Tibial nerve (tissue), 3 donors: Measurements from ENCODE around the gene UNC45B.

Experiments
- POLR2A ChIP-seq, 2 donors: fragments of 450-650 bp; IDR thresholded peaks; one replicate each; pipeline ENCODE4 v1.6.1; 2017; ENCODE audit warnings: antibody characterized with exemption in 2 of 2, mild to moderate bottlenecking in 2 of 2, moderate library complexity in 2 of 2
- TF ChIP-seq, protein P1 (sequence below), 5 experiments: fragments of 200-600 bp in 3 of 5; fragments of 450-650 bp in 2 of 5; sonication (generic) in 3 of 5; IDR thresholded peaks; one replicate each; pipeline ENCODE4 v1.5.1; 2016 to 2019; ENCODE audit warnings: antibody characterized with exemption in 5 of 5, mild to moderate bottlenecking in 3 of 5, moderate library complexity in 2 of 5

- TF ChIP-seq, protein P1, sequence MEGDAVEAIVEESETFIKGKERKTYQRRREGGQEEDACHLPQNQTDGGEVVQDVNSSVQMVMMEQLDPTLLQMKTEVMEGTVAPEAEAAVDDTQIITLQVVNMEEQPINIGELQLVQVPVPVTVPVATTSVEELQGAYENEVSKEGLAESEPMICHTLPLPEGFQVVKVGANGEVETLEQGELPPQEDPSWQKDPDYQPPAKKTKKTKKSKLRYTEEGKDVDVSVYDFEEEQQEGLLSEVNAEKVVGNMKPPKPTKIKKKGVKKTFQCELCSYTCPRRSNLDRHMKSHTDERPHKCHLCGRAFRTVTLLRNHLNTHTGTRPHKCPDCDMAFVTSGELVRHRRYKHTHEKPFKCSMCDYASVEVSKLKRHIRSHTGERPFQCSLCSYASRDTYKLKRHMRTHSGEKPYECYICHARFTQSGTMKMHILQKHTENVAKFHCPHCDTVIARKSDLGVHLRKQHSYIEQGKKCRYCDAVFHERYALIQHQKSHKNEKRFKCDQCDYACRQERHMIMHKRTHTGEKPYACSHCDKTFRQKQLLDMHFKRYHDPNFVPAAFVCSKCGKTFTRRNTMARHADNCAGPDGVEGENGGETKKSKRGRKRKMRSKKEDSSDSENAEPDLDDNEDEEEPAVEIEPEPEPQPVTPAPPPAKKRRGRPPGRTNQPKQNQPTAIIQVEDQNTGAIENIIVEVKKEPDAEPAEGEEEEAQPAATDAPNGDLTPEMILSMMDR (IDR thresholded peaks at IDR 0.05): no peak
- no peak for TF ChIP-seq POLR2A (IDR thresholded peaks at IDR 0.05)
Measured at GRCh38 chr17:35148144-35148543, 527 bp downstream of the UNC45B start.
